ENCODE measurements around the gene CMIP. TPM values are rescaled to one million over a fixed set of nuclear protein-coding genes. Genes with fewer than 3 reads are reported as not detected.

Gene CMIP
- total RNA-seq, 3 donors from 2014 or later = 73.3 to 127 (median 79.8) TPM

- TF ChIP-seq CTCF (IDR thresholded peaks at IDR 0.05) = no peak
- intact Hi-C loops (cut with DNase I, micrococcal nuclease) = no loop called here
- no peaks in the 10 kb centered on the region for H3K9me3 ChIP-seq
- no peak for ATAC-seq
- no peak overlapping the region for H3K4me3 ChIP-seq
- H3K4me1 ChIP-seq (ENCODE audit: low read depth) = peaks cover 9% of the 10 kb centered on the region
- no peaks in the 10 kb centered on the region for H3K36me3 ChIP-seq (ENCODE audit: low read depth)
- peak in 1 of 3 donors; percentile 50 for DNase-seq
Observed at GRCh38 chr16:81713796-81714195, 269.2 kb downstream of the CMIP start.

GRCh38 chr16:81714583-81714982 lies 270.0 kb downstream of the CMIP start:
- no peak for ATAC-seq
- TF ChIP-seq CTCF (IDR thresholded peaks at IDR 0.05) = no peak
- no peaks in the 10 kb centered on the region for H3K36me3 ChIP-seq (ENCODE audit: low read depth)
- intact Hi-C loops (cut with DNase I, micrococcal nuclease) = no loop called here
- peak in 1 of 3 donors; percentile 41 for DNase-seq
- no peak overlapping the region for H3K4me3 ChIP-seq
- H3K4me1 ChIP-seq (ENCODE audit: low read depth) = peaks cover 9% of the 10 kb centered on the region
- H3K9me3 ChIP-seq = no peaks in the 10 kb centered on the region

GRCh38 chr16:81715358-81716196 lies 271.0 kb downstream of the CMIP start:
- Histone ChIP-seq H3K36me3 (ENCODE audit: low read depth) (no peaks in the 10 kb centered on the region), H3K4me3 (no peak overlapping the region), H3K4me1 (ENCODE audit: low read depth) (peaks cover 9% of the 10 kb centered on the region), H3K9me3 (no peaks in the 10 kb centered on the region)
- no peak for TF ChIP-seq CTCF (IDR thresholded peaks at IDR 0.05)
- intact Hi-C loops (cut with DNase I, micrococcal nuclease) = no loop called here
- DNase-seq = no peak
- peak; percentile 70 for ATAC-seq

GRCh38 chr16:81716478-81717225 lies 272.0 kb downstream of the CMIP start:
- Histone ChIP-seq H3K9me3 (no peaks in the 10 kb centered on the region), H3K4me1 (ENCODE audit: low read depth) (peaks cover 9% of the 10 kb centered on the region), H3K36me3 (ENCODE audit: low read depth) (no peaks in the 10 kb centered on the region), H3K4me3 (no peak overlapping the region)
- no peak for DNase-seq
- no peak for TF ChIP-seq CTCF (IDR thresholded peaks at IDR 0.05)
- ATAC-seq = no peak
- intact Hi-C loops (cut with DNase I, micrococcal nuclease) = no loop called here

- DNase-seq = no peak
- Histone ChIP-seq H3K9me3 (no peaks in the 10 kb centered on the region), H3K4me1 (ENCODE audit: low read depth) (peaks cover 9% of the 10 kb centered on the region), H3K36me3 (ENCODE audit: low read depth) (no peaks in the 10 kb centered on the region), H3K4me3 (no peak overlapping the region)
- no peak for TF ChIP-seq CTCF (IDR thresholded peaks at IDR 0.05)
- intact Hi-C loops (cut with DNase I, micrococcal nuclease) = no loop called here
- ATAC-seq = no peak
Observed at GRCh38 chr16:81717662-81718189, 273.1 kb downstream of the CMIP start.

Measured in mucosa of descending colon (tissue), 3 donors.